GM12878 (cell line): ENCODE results near the gene NT5C2. TPM values are rescaled to one million over a fixed set of nuclear protein-coding genes. Genes with fewer than 3 reads are reported as not detected.

Source experiments
- BCL3 ChIP-seq: IDR thresholded peaks from 2 replicates; pipeline ENCODE4 v1.6.1; 2011; ENCODE audit warnings: borderline replicate concordance, low read depth, mild to moderate bottlenecking, moderate library complexity, low read length; ENCODE audit not compliant: insufficient read depth, poor library complexity, severe bottlenecking
- CBFB ChIP-seq: IDR thresholded peaks from 2 replicates; pipeline ENCODE4 v1.6.1; 2016; ENCODE audit warnings: antibody characterized with exemption, low read depth
- CREB1 ChIP-seq: IDR thresholded peaks from 2 replicates; pipeline ENCODE4 v1.6.1; 2012; ENCODE audit warnings: low read depth, mild to moderate bottlenecking, inconsistent platforms
- CREM ChIP-seq: IDR thresholded peaks from 2 replicates; pipeline ENCODE4 v1.6.1; 2014; ENCODE audit warnings: antibody characterized with exemption, low read depth
- E2F4 ChIP-seq: IDR thresholded peaks from 2 replicates; pipeline ENCODE4 v1.6.1; 2012; ENCODE audit warnings: low read depth, low read length, improper control_type of control experiment
- HDAC6 ChIP-seq: fragments of 200-600 bp; sonication (generic); IDR thresholded peaks from one replicate; pipeline ENCODE4 v1.8.0; 2017; ENCODE audit warnings: antibody characterized with exemption; ENCODE audit not compliant: unreplicated experiment
- JUNB ChIP-seq: IDR thresholded peaks from 2 replicates; pipeline ENCODE4 v1.6.1; 2016; ENCODE audit warnings: antibody characterized with exemption, mild to moderate bottlenecking
- KAT2A ChIP-seq: conservative IDR thresholded peaks from 2 replicates; pipeline ENCODE4 v1.6.1; 2011; ENCODE audit warnings: low read depth, low read length; ENCODE audit not compliant: control insufficient read depth
- MEF2A ChIP-seq: IDR thresholded peaks from 2 replicates; pipeline ENCODE4 v1.6.1; 2011; ENCODE audit warnings: low read depth, mild to moderate bottlenecking, low read length, moderate library complexity; ENCODE audit not compliant: insufficient read depth
- MYB ChIP-seq: fragments of 150-350 bp; IDR thresholded peaks from 2 replicates; pipeline ENCODE4 v1.6.1; 2014; ENCODE audit warnings: mild to moderate bottlenecking, low read depth, low read length, borderline replicate concordance
- NFYB ChIP-seq: IDR thresholded peaks from 2 replicates; pipeline ENCODE4 v1.6.1; 2011; ENCODE audit warnings: low read depth, mild to moderate bottlenecking, low read length, improper control_type of control experiment, moderate library complexity; ENCODE audit not compliant: insufficient read depth
- PAX8 ChIP-seq: fragments of 450-650 bp; IDR thresholded peaks from 2 replicates; pipeline ENCODE4 v1.6.1; 2017; ENCODE audit warnings: mild to moderate bottlenecking, moderate library complexity
- RB1 ChIP-seq: fragments of 450-650 bp; formaldehyde crosslinking; IDR thresholded peaks from 2 replicates; pipeline ENCODE4 v1.6.1; 2017; ENCODE audit warnings: mild to moderate bottlenecking, borderline replicate concordance
- RELB ChIP-seq: fragments of 450-650 bp; IDR thresholded peaks from 2 replicates; pipeline ENCODE4 v1.6.1; 2017; ENCODE audit warnings: low read depth, mild to moderate bottlenecking, moderate library complexity
- SMAD1 ChIP-seq: fragments of 450-650 bp; IDR thresholded peaks from 2 replicates; pipeline ENCODE4 v1.6.1; 2018; ENCODE audit warnings: mild to moderate bottlenecking, low read depth; ENCODE audit not compliant: partially characterized antibody
- SP1 ChIP-seq: IDR thresholded peaks from one replicate; pipeline ENCODE4 v1.6.1; 2011; ENCODE audit warnings: low read depth, low read length
- SREBF2 ChIP-seq: IDR thresholded peaks from 2 replicates; pipeline ENCODE4 v1.6.1; 2012; ENCODE audit warnings: mild to moderate bottlenecking, low read length
- YBX1 ChIP-seq: fragments of 450-650 bp; IDR thresholded peaks from 2 replicates; pipeline ENCODE4 v1.6.1; 2016; ENCODE audit warnings: antibody characterized with exemption
- YY1 ChIP-seq: IDR thresholded peaks from 2 replicates; pipeline ENCODE4 v1.6.1; 2011; ENCODE audit warnings: low read depth, mild to moderate bottlenecking, low read length
- ZBTB11 ChIP-seq: fragments of 450-650 bp; formaldehyde crosslinking; IDR thresholded peaks from 2 replicates; pipeline ENCODE4 v1.5.0; 2022; ENCODE audit warnings: mild to moderate bottlenecking, missing genetic modification characterization
- ZNF207 ChIP-seq: fragments of 450-650 bp; IDR thresholded peaks from 2 replicates; pipeline ENCODE4 v1.6.1; 2014; ENCODE audit warnings: antibody characterized with exemption, mild to moderate bottlenecking, borderline replicate concordance
- polyA plus RNA-seq, 11 experiments: library from polyadenylated mRNA; depleted of rRNA in 4 of 11; unstranded in 6 of 11; stranded (reverse) in 5 of 11; fragments of >200 nt; fragmentation: Nextera tagmentation in 4 of 11; fragmentation: Illumina TruSeq in 1 of 11; extraction: Ambion mirVana in 4 of 11; extraction: Trizol in 1 of 11; gene quantifications; 1 replicate in 1 of 11; 2 replicates in 10 of 11; pipeline versions ENCODE4 v1.2.1 to v1.2.3, GENCODE V29; 2011 to 2016; ENCODE audit warnings: inconsistent platforms in 2 of 11, missing spikeins in 2 of 11, low read depth in 1 of 11
- total RNA-seq, 4 experiments: library from RNA; depleted of rRNA in 3 of 4; stranded (reverse); fragments of >200 nt in 3 of 4; fragmentation: Illumina TruSeq in 1 of 4; extraction: Trizol in 1 of 4; gene quantifications; 2 replicates each; pipeline versions ENCODE4 v1.2.1 to v1.2.3, GENCODE V29; 2013 to 2021

The NT5C2 gene
- total and polyA plus RNA-seq, 10 of the 15 experiments (the other 5 are each of a cell fraction or from before 2014, with no cell fraction given) = 15.8 to 70.1 (median 56.0) TPM

- TF ChIP-seq SMAD1 (no peak), YY1 (peak; percentile 82; the same call in 1 of the 2 replicates), SREBF2 (no peak), YBX1 (no peak), KAT2A (no peak), ZNF207 (no peak), RB1 (no peak), CBFB (peak; percentile 41; the same call in 1 of the 2 replicates), SP1 (no peak), JUNB (peak; percentile 99), HDAC6 (peak; percentile 65), E2F4 (no peak), BCL3 (no peak), RELB (no peak), MYB (no peak), PAX8 (no peak), ZBTB11 (CRISPR knock-in tag) (no peak), CREM (0 out of 2 replicates have a peak, but pooled peaks have one; percentile 34), MEF2A (0 out of 2 replicates have a peak, but pooled peaks have one; percentile 30), NFYB (no peak), CREB1 (peak; percentile 13; the same call in 1 of the 2 replicates)
These were observed at the start of gene NT5C2 (continued) for GRCh38 chr10:103193107-103193819.
